Activated T-cell treated with anti-CD3 and anti-CD28 coated beads, Interleukin-2, amount 50 U/mL, for 4 hours (primary cell): ENCODE results near the gene CDK3. TPM values are rescaled to one million over a fixed set of nuclear protein-coding genes. Genes with fewer than 3 reads are reported as not detected.
A peak's percentile ranks its signal among the peaks of the same experiment; 100 is the strongest.

ENCODE experiments used
- ATAC-seq, 2 donors: fragments of 200-7000 bp; cut with Tn5 transposase; one replicate each; pipeline ENCODE4 v1.10.0; 2021
- DNase-seq: peaks from one replicate; pipeline ENCODE4 v3.0.0-alpha.2; 2020
- H3K27me3 Mint-ChIP-seq: one replicate; pipeline ENCODE4 v1.8.0; 2021; ENCODE audit warnings: low read depth, mixed read lengths
- H3K36me3 Mint-ChIP-seq: one replicate; pipeline ENCODE4 v1.8.0; 2022; ENCODE audit warnings: mixed read lengths; ENCODE audit not compliant: insufficient read depth
- H3K4me1 Mint-ChIP-seq: one replicate; pipeline ENCODE4 v1.8.0; 2021; ENCODE audit warnings: low read depth, mixed read lengths
- H3K4me3 Mint-ChIP-seq: one replicate; pipeline ENCODE4 v1.8.0; 2021; ENCODE audit warnings: mild to moderate bottlenecking, moderate library complexity, mixed read lengths
- H3K9me3 Mint-ChIP-seq: one replicate; pipeline ENCODE4 v1.8.0; 2021; ENCODE audit warnings: mixed read lengths
- total RNA-seq, 3 donors: library from RNA; stranded (reverse); gene quantifications; one replicate each; pipeline ENCODE4 v1.2.1, GENCODE V29; 2021

Gene CDK3
- total RNA-seq, 3 donors from 2014 or later: 3.3 to 5.5 (median 3.8) TPM

- Mint-ChIP-seq H3K36me3 (peaks cover 46% of the 10 kb centered on the region), H3K9me3 (no peaks in the 10 kb centered on the region), H3K4me3 (no peak overlapping the region), H3K27me3 (no peaks in the 10 kb centered on the region), H3K4me1 (peaks cover 27% of the 10 kb centered on the region)
- ATAC-seq (peak; percentile 45 to 73), DNase-seq (no peak)
Measured at GRCh38 chr17:76050538-76051467, 50.1 kb downstream of the CDK3 start.

DNA sequence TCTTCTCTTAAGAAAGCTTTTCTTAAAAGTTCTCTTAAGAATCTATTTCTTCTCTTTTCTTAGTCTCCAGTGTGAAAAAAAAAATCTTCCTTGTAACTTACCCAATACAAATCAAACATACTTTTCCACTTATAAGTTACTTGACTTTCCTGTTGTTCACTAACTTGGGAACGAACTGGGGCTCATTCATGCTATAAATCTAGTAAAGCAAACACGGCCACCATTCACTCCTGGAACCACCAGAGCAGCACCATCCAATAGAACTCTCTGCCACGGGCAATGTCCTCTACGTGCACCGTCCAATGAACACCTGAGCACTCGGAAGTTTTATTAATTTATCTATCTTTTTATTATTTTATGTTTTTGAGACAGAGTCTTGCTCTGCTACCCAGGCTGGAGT is 50.9 kb downstream of the CDK3 start:
- ATAC-seq (no peak), DNase-seq (no peak)
- Mint-ChIP-seq H3K36me3 (peaks cover 50% of the 10 kb centered on the region), H3K9me3 (no peaks in the 10 kb centered on the region), H3K4me3 (no peak overlapping the region), H3K4me1 (peaks cover 29% of the 10 kb centered on the region), H3K27me3 (no peaks in the 10 kb centered on the region)

DNA sequence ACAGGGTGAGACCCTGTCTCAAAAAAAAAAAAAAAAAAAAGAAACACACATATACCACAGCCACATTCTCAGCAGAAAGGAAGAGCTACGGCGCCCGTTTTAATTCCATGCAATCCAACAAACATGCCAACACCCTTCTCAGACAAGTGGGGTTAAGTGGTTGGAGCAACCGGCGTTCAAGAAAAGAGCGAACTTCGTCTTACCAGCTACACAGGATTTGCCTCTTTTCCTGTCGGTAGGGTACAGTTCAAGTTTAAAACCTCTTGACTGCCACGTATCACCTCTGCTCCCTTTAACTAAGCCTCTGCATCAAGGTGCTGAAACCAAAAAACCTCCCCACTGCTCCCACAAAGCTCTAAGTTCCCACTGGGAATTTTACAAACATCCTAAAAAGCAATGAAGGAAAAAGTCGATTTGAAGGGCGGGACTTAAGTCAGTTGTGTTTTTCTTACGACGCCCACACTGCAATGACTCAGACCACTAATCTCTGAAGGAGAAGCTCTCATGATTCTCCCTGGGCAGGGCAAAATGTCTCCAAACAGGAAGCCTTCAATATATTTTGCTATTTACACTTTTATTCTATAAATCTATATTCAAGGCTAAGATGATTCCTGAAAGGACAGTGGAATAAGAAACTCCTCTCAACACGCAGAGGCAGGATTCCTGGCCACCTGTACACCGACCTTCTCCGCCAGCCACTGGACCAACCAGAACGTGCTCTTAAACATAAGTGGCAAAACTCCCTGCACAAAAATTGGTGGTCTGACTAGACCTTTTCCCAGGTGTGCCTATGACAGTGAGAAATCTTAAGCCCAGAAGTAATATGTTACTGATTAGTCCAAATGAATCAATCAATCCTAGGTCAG is 52.8 kb downstream of the CDK3 start:
- Mint-ChIP-seq H3K27me3 (no peaks in the 10 kb centered on the region), H3K36me3 (peaks cover 50% of the 10 kb centered on the region), H3K9me3 (no peaks in the 10 kb centered on the region), H3K4me1 (peaks cover 25% of the 10 kb centered on the region), H3K4me3 (no peak overlapping the region)
- no peak for DNase-seq
- peak in 1 of 2 donors; percentile 78 for ATAC-seq

DNA sequence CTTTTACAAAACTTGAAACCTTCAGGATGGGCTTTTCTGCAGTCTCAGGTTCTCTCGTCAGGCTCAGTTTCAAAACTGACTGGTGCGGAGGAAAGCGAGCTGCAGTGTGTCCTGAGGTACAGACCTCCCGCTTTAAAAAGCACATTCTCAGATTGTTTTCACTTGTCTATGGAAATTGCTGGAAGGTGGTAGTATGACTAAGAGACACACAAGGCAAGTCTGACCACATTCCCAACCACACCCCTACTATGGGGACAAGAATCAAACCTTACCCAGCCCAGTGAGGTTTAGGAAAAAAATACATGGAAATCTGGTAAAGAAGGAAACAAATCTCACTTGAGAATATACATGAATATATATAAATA is 53.4 kb downstream of the CDK3 start:
- no peaks in the 10 kb centered on the region for H3K27me3 Mint-ChIP-seq
- peaks cover 49% of the 10 kb centered on the region for H3K36me3 Mint-ChIP-seq
- peaks cover 20% of the 10 kb centered on the region for H3K4me1 Mint-ChIP-seq
- DNase-seq (no peak), ATAC-seq (no peak)
- H3K4me3 Mint-ChIP-seq: no peak overlapping the region
- no peaks in the 10 kb centered on the region for H3K9me3 Mint-ChIP-seq

Other genes starting within 250 kb of the CDK3 start
- gene GALK1, start 235.7 kb upstream of the CDK3 start, total RNA-seq: 10 to 100 TPM; 16.9 to 23.5 (median 21.3) TPM
- gene UNK, start 216.0 kb upstream of the CDK3 start, total RNA-seq: 10 to 100 TPM; 21.0 to 24.5 (median 22.6) TPM
- gene UNC13D, start 156.5 kb upstream of the CDK3 start, total RNA-seq: 100 to 1,000 TPM; 122 to 146 (median 124) TPM
- 10 to 100 TPM; 31.0 to 47.8 (median 44.5) TPM for gene WBP2, start 145.5 kb upstream of the CDK3 start, total RNA-seq
- gene TRIM47, start 122.3 kb upstream of the CDK3 start, total RNA-seq: 10 to 100 TPM; 12.8 to 18.1 (median 14.5) TPM
- gene TRIM65, start 103.9 kb upstream of the CDK3 start, total RNA-seq: 10 to 100 TPM; 35.3 to 46.9 (median 43.7) TPM
- 100 to 1,000 TPM; 203 to 227 (median 218) TPM for gene MRPL38, start 96.0 kb upstream of the CDK3 start, total RNA-seq
- gene FBF1, start 59.8 kb upstream of the CDK3 start, total RNA-seq: 10 to 100 TPM; 12.1 to 16.0 (median 12.5) TPM
- gene ACOX1, start 21.7 kb upstream of the CDK3 start, total RNA-seq: 10 to 100 TPM; 29.6 to 36.5 (median 32.7) TPM
- 10 to 100 TPM in 2 of 3 donors, 1 to 10 TPM in 1; 9.5 to 11.9 (median 10.8) TPM for gene TEN1, start 21.6 kb upstream of the CDK3 start, total RNA-seq
- under 1 TPM; 0.11 to 0.18 (median 0.11) TPM for gene EVPL, start 26.5 kb downstream of the CDK3 start, total RNA-seq
- gene SRP68, start 71.7 kb downstream of the CDK3 start, total RNA-seq: 100 to 1,000 TPM in 2 of 3 donors, 10 to 100 TPM in 1; 88.4 to 114 (median 105) TPM
- gene GALR2, start 73.9 kb downstream of the CDK3 start, total RNA-seq: 10 to 100 TPM in 2 of 3 donors, 1 to 10 TPM in 1; 6.1 to 12.6 (median 10.2) TPM
- gene ZACN, start 78.3 kb downstream of the CDK3 start, total RNA-seq: 1 to 10 TPM; 4.9 to 9.7 (median 8.1) TPM
- 100 to 1,000 TPM in 1 of 3 donors, 10 to 100 TPM in 2; 89.9 to 106 (median 91.0) TPM for gene EXOC7, start 102.9 kb downstream of the CDK3 start, total RNA-seq
- gene FOXJ1, start 140.4 kb downstream of the CDK3 start, total RNA-seq: 1 to 10 TPM in 2 of 3 donors, under 1 TPM in 1; 0.71 to 2.8 (median 1.8) TPM
- gene RNF157, start 239.6 kb downstream of the CDK3 start, total RNA-seq: 10 to 100 TPM; 13.3 to 16.7 (median 14.9) TPM